ENCODE data around the gene SPAG6. TPM values are rescaled to one million over a fixed set of nuclear protein-coding genes. Genes with fewer than 3 reads are reported as not detected.

Gene SPAG6
- 0.46 TPM for total RNA-seq (ENCODE audit: unreplicated experiment)
- long read RNA-seq, partial matches to known transcripts: 0 of 1 reads
- long read RNA-seq, other reads (novel, unspliced or antisense): 1 of 1 reads

GRCh38 chr10:22345301-22346095 lies at the start of gene SPAG6:
SPAG6 (plus strand) TSS chr10:22345496; CDS start chr10:22345612, 116 bp downstream.
- Mint-ChIP-seq H3K9me3 (ENCODE audit: unreplicated experiment) (no peaks in the 10 kb centered on the region), H3K4me3 (ENCODE audit: unreplicated experiment) (peak within 1 kb of the TSS; percentile 76), H3K27ac (ENCODE audit: unreplicated experiment) (no peak within 1 kb of the TSS), H3K27me3 (ENCODE audit: unreplicated experiment) (peaks cover 20% of the 10 kb centered on the region), H3K36me3 (ENCODE audit: low read depth, unreplicated experiment) (peaks cover 4% of the 10 kb centered on the region), H3K4me1 (ENCODE audit: unreplicated experiment) (peaks cover 5% of the 10 kb centered on the region)
- DNase-seq (ENCODE audit: low spot score): peak; percentile 76
- no peak for TF ChIP-seq CTCF (IDR thresholded peaks at IDR 0.05; ENCODE audit: unreplicated experiment)

- no peaks in the 10 kb centered on the region for H3K36me3 Mint-ChIP-seq (ENCODE audit: low read depth, unreplicated experiment)
- no peaks in the 10 kb centered on the region for H3K9me3 Mint-ChIP-seq (ENCODE audit: unreplicated experiment)
- TF ChIP-seq CTCF (IDR thresholded peaks at IDR 0.05; ENCODE audit: unreplicated experiment): no peak
- H3K4me1 Mint-ChIP-seq (ENCODE audit: unreplicated experiment): no peaks in the 10 kb centered on the region
- no peaks in the 10 kb centered on the region for H3K27me3 Mint-ChIP-seq (ENCODE audit: unreplicated experiment)
- no peak for DNase-seq (ENCODE audit: low spot score)
- H3K4me3 Mint-ChIP-seq (ENCODE audit: unreplicated experiment): no peak overlapping the region
- H3K27ac Mint-ChIP-seq (ENCODE audit: unreplicated experiment): no peak overlapping the region
These were observed 44.1 kb upstream of the SPAG6 start for GRCh38 chr10:22301193-22301592.

GRCh38 chr10:22303461-22303860 lies 41.8 kb upstream of the SPAG6 start:
- H3K27ac Mint-ChIP-seq (ENCODE audit: unreplicated experiment): no peak overlapping the region
- no peak for DNase-seq (ENCODE audit: low spot score)

DNA sequence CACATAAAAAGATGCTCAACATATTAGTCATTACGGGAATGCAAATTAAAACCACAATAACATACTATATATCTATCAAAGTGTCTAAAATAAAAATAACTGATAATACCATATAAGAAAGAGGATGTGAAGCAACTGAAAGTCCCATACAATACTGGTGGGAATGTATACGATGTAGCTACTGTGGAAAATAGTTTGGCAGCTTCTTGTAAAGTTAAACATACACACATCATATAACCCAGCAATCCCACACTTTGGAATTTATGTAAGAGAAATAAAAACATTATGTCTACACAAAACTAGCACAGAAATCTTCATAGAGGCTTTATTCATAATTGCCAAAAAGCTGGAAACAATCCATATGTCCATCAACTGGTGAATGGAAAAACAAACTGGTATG lies 39.6 kb upstream of the SPAG6 start:
- DNase-seq (ENCODE audit: low spot score): no peak
- Mint-ChIP-seq H3K4me1 (ENCODE audit: unreplicated experiment) (no peaks in the 10 kb centered on the region), H3K27ac (ENCODE audit: unreplicated experiment) (no peak overlapping the region), H3K36me3 (ENCODE audit: low read depth, unreplicated experiment) (no peaks in the 10 kb centered on the region), H3K9me3 (ENCODE audit: unreplicated experiment) (no peaks in the 10 kb centered on the region), H3K27me3 (ENCODE audit: unreplicated experiment) (no peaks in the 10 kb centered on the region), H3K4me3 (ENCODE audit: unreplicated experiment) (no peak overlapping the region)
- no peak for TF ChIP-seq CTCF (IDR thresholded peaks at IDR 0.05; ENCODE audit: unreplicated experiment)

More at GRCh38 chr10:22303461-22303860, 41.8 kb upstream of the SPAG6 start:
- H3K27me3 Mint-ChIP-seq (ENCODE audit: unreplicated experiment): no peaks in the 10 kb centered on the region
- no peak for TF ChIP-seq CTCF (IDR thresholded peaks at IDR 0.05; ENCODE audit: unreplicated experiment)
- no peaks in the 10 kb centered on the region for H3K4me1 Mint-ChIP-seq (ENCODE audit: unreplicated experiment)
- no peaks in the 10 kb centered on the region for H3K9me3 Mint-ChIP-seq (ENCODE audit: unreplicated experiment)
- H3K4me3 Mint-ChIP-seq (ENCODE audit: unreplicated experiment): no peak overlapping the region
- H3K36me3 Mint-ChIP-seq (ENCODE audit: low read depth, unreplicated experiment): no peaks in the 10 kb centered on the region

DNA sequence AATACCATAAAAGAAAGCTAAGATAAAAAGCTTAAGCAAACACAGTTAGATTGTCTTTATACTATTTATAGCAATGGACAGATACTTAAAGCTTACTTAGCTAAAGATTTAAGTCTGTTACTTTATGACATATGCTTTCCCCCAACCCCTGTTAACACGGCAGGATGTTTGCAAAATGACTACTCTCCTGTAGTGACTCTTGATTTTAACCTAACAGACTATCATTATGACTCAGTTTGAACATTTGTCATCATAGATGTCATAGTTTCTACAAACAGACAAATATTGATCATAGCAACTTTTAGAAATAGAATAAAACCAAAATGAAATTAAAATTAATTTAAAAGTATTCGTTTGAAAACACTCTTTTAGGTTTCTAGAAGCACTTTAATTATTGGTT lies 36.9 kb upstream of the SPAG6 start:
- Mint-ChIP-seq H3K4me1 (ENCODE audit: unreplicated experiment) (no peaks in the 10 kb centered on the region), H3K9me3 (ENCODE audit: unreplicated experiment) (no peaks in the 10 kb centered on the region), H3K36me3 (ENCODE audit: low read depth, unreplicated experiment) (no peaks in the 10 kb centered on the region), H3K27ac (ENCODE audit: unreplicated experiment) (no peak overlapping the region), H3K4me3 (ENCODE audit: unreplicated experiment) (no peak overlapping the region), H3K27me3 (ENCODE audit: unreplicated experiment) (no peaks in the 10 kb centered on the region)
- TF ChIP-seq CTCF (IDR thresholded peaks at IDR 0.05; ENCODE audit: unreplicated experiment): no peak
- no peak for DNase-seq (ENCODE audit: low spot score)

Data from endothelial cell (in vitro differentiated cells).